Activated effector memory CD4-positive, alpha-beta T cell treated with Interleukin-2 at 50 U/mL for 16 hours (primary cell): ENCODE measurements around the gene AQP1.

Source experiments
- DNase-seq: peaks from one replicate; pipeline ENCODE4 v3.0.0-alpha.2; 2020

Gene AQP1

DNA sequence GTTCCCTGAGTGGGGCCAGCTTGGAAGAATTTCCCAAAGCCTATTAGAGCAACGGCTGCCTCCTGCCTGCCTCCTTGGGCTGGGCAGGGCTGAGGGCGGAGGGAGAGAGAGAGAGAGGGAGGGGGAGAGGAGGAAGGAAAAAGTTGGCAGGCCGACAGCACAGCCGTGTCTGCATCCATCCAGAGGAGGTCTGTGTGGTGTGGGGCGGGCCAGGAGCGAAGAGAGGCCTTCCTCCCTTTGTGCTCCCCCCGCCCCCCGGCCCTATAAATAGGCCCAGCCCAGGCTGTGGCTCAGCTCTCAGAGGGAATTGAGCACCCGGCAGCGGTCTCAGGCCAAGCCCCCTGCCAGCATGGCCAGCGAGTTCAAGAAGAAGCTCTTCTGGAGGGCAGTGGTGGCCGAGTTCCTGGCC is at the start of gene AQP1:
AQP1 (plus strand) TSS at position 293 of the 409 bp plus-strand sequence; CDS start at position 350, 57 bp downstream.
- DNase-seq = no peak

DNA sequence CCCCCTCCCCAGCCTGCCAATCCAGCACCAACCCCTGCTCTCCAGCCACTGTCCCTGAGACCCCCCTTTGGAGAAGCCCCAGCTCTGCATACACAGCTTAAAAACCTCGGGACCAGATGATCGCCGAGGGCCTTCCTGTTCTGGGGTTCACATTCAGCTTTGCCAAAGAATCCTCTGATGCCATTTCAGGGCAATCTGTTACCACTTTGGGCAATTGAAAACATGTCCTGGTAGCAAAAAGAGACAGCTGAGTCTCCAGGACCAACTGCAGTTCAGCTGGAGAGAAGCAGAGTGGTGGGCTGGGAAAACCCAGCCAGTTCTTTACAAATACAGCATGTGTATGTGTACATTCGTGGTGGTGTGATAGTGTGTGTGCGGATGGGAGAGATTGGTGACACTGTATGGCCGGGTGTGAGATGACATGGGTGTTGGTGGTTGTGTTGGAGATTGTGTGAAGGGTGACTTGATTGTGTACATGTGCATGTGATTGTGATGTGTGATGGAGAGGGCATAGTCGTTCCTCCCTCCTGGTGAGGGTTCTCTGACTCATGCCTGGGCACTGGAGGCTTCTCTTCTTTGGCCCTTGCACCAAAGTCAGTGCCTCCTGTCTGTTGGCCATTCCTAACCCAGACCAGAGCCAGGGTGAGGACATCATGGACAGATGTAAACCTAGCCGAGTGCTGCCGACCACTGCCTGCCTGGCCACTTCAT is 48.5 kb upstream of the AQP1 start:
- DNase-seq = no peak

DNA sequence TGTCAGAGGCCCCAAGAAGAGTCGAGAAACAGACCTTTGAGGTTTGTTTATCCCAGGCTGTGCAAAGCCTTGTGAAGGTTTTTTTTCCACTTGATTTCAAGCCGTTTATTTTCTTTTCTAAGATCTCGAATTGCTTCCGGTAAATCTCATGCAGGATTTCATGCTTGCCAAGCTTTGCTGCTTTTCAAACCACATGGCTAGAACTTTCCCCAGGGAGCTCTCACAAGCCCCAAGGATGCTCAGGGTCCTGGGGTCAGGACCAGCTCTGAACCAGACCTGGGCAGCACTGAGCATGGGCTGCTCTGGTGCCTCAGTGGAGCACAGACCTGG is 48.0 kb upstream of the AQP1 start:
- DNase-seq = no peak

DNA sequence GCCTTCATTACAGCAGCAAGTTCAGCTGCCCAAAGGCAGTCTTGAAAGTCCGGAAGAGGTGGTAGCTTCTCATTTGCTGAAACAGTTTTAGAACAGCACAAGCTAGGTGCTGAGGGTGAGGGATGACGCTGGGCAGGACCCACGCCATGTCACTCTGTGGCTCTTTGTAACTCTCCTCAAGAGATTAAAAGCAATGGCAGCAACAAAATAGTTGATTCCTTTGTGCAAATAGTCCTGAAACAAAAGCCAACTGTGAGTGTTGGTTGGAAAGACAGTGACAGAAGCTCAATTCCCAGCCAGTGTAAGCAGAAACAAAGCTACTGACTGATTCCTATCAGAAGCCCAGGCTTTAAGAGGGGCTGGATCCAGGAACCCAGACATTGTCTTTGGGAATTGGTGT is 47.6 kb upstream of the AQP1 start:
- no peak for DNase-seq

DNA sequence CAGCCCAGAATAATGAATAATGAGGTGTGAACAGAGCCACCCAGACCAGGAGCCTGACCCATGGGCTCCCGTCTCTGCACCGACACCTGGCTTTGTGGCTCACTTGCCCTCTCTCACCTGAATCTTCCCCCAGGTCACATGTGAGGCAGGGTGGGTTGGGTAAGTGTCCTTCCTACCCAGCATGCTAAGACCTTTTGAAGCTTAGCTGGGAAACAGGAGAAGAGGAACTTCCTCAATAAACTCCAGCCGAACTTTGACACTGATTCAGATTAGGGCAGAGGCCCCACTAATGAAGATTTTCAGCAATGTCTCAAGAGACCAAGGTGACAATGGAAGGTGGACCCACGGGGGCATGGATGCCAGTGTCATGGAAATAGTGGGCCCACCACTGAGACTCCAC is 46.6 kb upstream of the AQP1 start:
- no peak for DNase-seq

DNA sequence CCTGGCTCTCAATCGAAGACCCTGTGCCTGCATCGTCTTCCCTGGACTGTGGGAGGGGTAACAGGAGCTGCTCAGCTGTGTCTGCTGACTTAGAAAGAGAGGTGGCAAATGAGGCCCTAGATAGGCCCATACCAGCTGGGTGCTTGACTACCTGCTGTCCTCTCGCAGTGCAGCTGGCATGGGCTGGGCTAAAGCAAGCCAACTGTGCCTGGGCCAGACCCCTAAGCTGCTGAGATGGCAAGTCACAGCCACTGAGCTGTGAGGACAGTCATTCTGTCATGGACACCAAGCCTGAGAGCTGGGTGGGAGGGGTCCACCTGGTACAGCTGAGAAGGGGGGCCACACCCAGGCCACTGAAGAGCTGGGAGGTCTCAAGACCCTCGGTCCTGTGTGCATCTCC is 45.8 kb upstream of the AQP1 start:
- no peak for DNase-seq

DNA sequence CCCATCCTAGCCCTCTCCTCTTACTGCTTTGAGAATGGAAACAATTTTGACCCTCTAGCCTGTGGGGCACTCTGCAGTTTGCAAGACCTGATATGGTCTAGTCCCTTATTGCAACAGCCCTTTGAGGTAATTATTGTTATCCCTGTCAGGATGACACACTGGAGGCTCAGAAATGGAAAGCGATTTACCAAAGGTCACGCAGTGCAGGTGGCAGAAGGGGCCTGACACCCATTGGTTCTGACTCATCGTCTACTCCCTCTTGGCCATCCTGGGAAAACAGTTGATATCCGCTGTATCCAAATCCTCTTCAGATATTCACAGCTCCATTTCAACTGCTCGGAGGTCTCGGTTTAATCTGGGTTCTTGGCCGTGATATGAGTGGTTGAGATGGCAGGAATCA is 44.7 kb upstream of the AQP1 start:
- no peak for DNase-seq

DNA sequence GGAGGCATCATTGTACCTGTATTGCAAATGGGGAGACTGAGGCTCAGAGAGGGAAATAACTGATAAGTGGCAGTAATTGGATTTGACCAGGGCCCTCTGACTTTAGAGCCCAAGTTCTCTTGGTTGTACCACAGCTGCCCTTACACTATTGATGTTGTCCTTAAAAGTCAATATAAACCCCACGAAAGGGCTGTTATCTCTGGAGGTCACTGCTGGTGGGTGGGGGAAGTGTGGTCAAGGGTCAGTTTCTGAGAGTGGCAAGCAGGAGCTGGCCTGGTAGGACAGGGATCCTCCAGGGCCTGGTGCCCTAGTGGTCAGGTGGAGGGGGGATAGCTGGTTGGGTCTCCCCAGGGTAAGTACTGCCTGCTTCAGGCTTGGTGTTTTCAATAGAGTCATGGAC is 44.2 kb upstream of the AQP1 start:
- no peak for DNase-seq

DNA sequence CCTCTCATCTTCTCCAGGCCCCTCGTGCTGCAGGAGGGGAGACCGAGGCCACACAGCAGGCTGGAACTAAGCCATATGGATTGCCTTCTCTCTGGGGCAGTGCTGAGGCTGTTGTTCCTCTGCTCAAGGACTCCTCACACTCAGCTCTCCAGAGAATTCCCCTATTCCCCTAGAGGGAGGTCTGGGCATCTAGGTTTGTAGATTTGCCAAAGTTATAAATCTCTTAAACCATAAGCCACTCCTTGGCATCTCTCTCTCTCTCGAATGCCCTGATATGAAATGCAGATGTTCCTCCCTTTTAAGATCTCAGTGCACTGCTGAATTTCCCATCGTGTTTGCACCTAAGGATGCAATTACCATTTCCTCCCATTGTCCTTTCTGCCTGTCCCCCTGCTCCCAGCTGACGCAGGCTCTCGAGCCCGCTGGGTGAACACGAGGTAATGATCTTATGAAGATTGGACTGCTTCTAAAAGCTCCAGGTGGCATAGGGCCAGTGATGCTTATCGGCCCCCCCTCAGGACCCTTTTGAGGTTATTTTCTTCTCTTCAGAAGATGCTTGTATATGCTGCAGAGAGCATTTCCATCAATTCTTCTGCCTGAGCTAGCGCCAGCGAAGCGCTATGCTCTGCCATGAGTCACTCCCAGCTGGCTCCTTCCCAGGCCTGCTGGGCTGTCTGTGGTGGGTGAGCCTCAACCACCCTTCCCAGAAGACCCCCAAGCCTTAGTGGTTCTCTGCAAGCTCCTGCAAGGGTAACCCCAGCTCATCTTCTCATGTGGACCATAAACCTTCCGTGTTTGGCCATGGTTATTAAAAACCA is 41.6 kb upstream of the AQP1 start:
- no peak for DNase-seq

DNA sequence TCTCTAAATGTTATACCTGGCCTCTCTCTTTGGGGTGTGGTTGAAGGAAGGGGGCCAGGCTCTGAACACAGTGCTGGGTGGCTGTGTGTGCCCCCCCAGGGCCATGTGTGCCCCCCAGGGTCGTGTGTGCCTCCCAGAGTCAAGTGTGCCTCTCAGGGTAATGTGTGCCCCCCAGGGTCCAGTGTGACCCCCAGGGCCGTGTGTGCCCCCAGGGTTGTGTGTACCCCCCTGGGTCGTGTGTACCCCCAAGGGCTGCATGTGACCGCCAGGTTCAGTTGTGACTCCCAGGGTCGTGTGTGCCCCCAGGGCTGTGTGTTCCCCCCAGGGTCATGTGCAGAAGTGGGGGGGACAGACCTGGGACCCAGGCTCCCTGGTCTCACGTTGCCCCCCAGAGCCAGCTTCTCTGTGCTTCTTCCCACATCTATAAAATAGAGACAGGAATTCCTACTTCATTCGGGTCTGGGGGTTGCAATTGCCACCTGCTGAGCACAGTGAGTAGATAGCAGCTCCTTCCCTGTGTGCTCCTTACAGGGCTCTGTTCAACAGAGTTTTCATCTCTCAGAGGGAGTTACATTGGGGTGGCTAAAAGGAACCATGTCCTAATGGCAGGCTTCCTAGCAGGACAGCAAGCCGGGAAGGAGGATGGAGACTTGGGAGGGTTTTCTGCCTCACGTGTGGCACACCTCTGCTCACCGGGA is 40.7 kb upstream of the AQP1 start:
- no peak for DNase-seq

DNA sequence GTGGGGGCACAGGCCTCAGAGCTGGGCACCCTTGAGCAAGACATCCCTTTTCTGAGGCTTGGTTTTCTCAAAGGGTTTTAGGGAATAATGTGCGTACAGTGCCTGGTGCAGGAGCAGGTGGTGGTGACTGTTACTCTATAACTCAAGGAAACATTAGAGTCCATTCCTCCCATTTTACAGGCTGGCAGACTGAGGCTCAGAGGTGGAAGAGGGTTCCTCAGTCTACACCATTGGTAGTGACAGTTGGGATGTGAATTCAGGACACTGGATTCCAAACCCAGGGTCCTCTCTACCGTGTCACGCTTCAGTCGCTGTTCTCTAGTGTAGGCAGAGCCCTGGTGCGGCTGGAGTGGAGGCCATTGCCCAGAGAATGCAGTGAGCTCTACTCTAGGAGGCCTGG is 40.0 kb upstream of the AQP1 start:
- no peak for DNase-seq

DNA sequence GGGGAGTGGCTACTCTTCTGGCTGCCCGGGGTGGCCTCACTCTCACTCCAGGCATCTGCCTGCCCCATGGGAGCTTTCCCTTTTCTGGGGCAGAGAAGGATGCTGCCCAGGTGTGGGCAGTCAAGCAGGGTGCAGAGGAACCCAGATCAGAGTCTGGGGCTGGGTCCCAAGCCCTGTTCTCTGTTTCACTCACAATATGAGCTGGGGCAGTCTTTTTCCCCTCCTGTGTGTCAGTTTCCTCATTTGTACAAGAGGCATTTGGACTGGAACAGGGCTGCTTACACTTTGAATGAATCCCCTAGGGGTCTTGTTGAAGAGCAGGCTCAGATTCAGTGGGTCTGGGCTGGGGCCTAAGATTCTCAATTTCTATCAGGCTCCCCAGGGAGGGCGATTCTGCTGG is 38.4 kb upstream of the AQP1 start:
- DNase-seq = no peak

DNA sequence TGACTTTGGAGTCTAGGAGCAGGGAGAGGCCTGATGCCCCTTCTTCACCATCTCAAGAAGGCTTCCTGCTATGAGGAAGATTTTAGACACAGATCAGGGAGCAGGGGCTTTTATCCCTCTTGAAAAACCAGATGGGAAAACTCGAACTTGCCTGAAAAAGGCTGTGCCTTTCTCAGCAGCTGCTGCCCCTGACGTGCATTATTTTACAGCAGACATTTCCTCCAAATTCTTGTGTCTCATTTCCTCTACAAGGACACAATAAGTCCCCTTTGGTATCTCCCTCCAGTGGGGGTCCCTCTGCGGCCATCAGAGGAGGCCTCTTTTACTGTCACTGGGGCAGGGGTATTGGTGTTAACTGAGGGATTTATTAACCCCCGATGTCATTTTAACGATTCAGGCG is 38.0 kb upstream of the AQP1 start:
- no peak for DNase-seq

DNA sequence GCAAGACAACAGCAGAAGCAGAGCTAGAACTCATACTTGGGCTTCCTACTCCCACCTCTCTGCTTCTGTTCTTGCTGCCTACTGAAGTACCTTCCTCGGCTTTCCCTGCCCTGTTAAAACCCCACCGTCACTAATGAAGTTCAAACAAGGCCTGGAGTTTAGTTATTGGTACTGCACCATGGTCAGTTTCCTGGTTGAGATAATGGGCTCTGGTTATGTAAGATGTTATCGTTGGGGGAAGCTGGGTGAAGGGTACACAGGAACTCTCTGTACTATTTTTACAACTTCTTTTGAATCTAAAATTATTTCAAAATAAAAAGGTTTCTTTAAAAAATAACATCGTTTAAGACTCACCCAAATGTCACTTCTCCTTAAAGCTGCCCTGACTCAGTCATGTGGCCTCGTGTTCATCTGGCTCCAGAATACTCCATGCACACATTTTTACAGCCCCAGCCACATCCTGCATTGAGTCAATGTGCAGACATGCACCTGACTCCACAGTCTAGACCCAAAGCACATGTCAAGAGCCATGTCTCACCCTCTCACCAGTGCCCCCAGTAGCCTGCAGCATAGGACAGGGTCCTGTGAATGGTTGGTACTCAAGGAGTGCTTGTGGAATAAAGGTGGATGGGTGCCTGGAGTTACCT is 36.9 kb upstream of the AQP1 start:
- no peak for DNase-seq

DNA sequence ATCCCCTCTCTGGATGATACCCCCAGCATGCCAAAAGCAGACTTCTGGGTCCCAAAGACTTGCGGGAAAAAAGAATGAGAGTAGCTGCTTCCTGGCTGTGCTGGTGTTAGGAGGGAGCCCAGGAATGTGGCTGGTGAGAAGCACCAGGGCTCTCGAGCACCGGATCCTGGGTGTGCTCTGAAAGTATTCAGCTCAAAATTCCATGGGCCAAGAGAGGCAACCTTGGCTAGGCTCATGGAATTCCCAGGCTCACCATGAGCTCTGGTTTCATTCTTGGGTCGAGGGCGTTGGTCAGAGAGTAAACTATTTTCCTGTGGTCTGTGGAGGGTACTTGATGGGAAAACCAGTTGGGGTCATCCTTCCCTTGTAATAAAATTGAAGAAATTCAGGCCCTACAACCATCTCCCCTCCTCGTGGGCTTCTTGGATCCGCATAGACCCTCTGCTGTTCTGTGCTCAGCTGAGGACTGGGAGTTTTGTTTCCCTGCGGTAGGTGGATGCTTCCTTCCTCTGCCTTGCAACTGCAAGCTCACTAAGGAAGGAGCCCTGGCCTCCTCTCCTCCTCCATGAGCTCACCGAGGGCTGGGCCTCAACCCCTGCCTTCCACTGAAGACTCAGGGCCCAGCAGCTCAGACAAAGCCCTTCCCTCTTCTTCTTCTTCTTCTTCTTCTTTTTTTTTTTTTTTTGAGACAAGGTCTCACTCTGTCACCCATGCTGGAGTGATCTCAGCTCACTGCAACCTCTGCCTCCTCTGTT is 34.5 kb upstream of the AQP1 start:
- no peak for DNase-seq

DNA sequence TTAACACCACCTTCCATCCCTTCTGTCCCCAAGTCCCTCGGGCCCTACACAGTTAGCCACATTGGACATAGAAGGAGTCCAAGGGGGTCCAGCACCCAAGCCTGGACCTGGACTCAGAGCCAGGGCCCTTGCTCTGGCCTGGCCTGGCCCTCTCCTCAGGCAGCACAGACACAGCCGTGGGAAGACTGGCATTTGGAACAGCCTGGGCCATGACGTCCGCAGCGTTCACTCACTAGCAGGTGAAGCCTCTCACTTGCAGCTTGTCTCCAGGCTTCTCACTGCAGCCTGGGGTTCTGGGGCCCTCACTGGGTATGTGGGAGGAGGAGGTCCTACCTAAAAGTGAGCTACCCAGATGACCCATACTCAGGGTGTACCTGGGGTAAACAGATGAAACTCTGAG is 33.7 kb upstream of the AQP1 start:
- no peak for DNase-seq

DNA sequence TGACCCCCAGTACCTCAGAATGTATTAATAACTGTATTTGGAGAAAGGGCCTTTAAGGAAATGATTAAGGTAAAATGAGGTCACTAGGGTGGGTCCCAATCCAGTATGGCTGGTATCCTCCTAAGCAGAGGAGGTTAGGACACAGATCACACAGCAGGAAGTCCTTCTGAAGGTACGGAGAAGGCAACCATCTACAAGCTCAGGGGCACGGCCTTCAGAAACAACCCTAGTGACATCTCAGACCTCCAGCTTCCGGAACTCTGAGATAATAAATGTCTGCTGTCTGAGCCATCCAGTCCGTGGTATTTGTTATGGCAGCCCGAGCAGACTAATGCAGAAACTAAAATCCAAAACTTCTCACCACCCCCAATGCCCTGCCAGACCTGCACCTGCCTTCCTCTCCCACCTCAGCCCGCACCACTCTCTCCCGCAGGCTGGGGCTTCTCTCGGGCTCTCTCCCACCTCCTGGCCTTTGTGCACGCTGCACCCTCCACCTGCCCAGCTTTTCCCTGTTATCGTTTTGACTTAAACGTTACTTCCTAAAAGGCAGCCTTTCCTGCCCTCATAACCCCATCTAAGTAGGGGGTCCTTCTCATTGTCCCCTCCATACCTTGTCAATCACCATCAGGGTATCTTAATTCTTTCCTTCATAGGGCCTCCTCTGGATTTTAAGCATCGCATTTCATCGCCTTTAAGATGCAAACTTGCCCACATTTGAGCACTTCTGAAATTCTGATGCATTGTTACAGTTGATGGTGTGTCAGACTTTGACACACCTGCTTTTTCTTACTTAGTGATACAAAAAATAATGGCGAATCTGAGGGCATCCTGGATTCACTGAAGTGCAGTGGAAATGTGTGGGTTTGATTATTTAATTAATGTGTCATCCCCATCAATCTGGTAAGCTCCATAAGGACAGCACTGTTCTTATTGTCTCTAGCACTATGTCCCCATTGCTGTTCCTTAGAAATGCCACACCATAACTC is 32.2 kb upstream of the AQP1 start:
- DNase-seq = no peak

DNA sequence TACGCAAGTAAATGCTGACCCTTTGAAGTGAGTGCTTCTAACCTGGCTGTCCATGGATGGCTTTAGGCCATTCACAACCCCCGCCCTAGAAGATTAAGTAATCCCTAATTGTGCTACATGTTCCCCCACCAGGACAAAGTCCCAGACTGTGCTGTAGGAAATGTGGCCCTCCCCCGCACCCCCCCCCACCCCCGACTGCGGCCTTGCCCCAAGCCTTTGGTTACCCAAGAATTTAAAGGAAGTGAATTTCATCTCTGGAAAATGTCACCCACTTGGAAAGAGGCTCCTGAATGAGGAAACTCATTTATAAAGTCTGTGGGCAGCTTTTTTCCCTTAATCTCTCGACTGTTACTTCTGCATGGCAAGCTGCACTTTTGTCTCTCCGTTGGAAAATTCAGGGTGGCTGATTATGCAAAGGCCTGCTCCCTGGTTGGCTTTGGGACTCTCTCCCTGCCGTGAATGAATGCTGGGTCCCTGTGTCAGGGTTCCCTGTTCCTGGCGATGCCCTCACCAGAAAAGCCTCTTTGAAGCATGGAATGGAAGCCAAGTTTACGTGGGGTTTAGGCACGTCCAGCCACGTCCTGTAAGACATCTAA is 31.4 kb upstream of the AQP1 start:
- no peak for DNase-seq

DNA sequence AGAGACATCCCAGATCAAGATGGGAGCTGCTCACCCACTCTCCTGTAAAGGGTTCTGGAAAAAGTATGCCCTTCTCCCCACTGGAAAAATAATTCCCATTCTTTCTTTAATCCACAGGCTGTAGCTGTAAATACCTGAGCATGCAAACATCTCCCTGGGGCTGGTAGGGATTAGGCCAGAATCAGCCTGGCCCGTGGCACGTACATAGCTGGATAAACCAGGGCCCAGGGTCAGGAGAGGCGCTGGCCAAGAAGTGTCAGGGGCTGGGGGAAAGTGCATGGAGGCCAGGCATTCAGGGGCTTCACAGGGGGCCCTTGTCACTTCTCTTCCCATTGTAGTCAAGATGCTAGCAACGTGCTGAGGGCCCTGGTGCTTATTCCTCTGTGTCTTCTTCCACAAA is 30.7 kb upstream of the AQP1 start:
- DNase-seq = no peak

DNA sequence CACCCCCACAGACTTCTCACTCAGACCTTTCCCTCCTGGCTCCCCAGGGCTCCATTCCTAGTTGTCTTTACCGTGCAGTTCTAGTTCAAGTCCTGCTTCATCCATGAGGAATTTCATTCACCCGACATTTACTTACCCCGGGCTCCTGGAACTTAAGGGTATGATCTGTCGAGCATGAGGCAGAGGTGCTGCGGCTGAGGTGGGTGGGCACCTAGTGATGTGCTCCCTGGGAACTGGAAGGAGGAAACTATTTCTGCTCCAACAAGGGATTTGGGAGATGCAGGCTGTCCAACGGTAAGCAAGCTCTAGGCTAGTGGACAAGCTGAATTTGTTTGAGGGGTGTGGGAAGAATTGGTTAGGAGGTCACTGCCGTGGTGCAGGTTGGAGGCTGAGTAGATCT is 30.2 kb upstream of the AQP1 start:
- DNase-seq = no peak

DNA sequence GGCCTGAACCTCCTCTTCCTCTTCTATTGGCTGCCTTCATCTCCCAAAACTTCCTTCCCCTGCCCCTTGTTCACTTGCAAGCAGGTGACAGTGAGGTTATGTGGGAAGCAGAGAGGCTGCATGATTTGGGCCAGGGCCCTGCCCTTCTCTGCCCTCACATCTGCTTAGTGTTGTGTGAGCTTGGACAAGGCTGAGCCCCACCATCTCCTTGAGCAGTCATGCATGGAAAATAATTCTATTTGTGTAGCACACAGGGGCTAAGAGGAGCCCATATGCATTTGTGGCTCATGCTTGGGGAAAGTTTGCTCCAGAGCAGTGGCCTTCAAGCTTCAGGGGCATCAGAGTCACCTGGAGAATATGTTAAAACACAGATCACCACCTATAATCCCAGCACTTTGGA is 26.8 kb upstream of the AQP1 start:
- no peak for DNase-seq
